Measurements from ENCODE around the gene TMEM54. TPM values are rescaled to one million over a fixed set of nuclear protein-coding genes. Genes with fewer than 3 reads are reported as not detected.
A peak's percentile ranks its signal among the peaks of the same experiment; 100 is the strongest.

Gene TMEM54
- total RNA-seq, 2 donors from 2014 or later, result 40.2 to 41.2 TPM

GRCh38 chr1:32887623-32888022 lies 13.6 kb downstream of the TMEM54 start:
- Histone ChIP-seq H3K9me3 (no peaks in the 10 kb centered on the region), H3K27me3 (peaks cover 0 to 14% of the 10 kb centered on the region in 2 donors), H3K4me1 (peaks cover 11% of the 10 kb centered on the region), H3K36me3 (replicated peaks in 1 of 2; ENCODE audit: insufficient read depth in 1 of 2, low read depth in 2 of 2) (no peaks in the 10 kb centered on the region), H3K27ac (no peak overlapping the region), H3K4me3 (no peak overlapping the region)
- 61 to 67% methylated on average over 12 of the region's 12 CpGs for WGBS, 2 donors
- no peak for TF ChIP-seq POLR2A (IDR thresholded peaks at IDR 0.05)
- no peak for DNase-seq
- intact Hi-C loops (cut with DNase I), result no loop called here
- ATAC-seq, result no peak

- H3K27ac ChIP-seq, result no peak overlapping the region
- H3K9me3 ChIP-seq, result no peaks in the 10 kb centered on the region
- H3K4me3 ChIP-seq, result no peak overlapping the region
- 30 to 40% methylated on average over 18 to 19 of the region's 19 CpGs for WGBS, 2 donors
- ATAC-seq, result no peak
- no peaks in the 10 kb centered on the region for H3K36me3 ChIP-seq (replicated peaks in 1 of 2; ENCODE audit: insufficient read depth in 1 of 2, low read depth in 2 of 2)
- peaks cover 14% of the 10 kb centered on the region for H3K4me1 ChIP-seq
- H3K27me3 ChIP-seq, result peaks cover 0 to 14% of the 10 kb centered on the region in 2 donors
- intact Hi-C loops (cut with DNase I), result no loop called here
- TF ChIP-seq CTCF (IDR thresholded peaks at IDR 0.05) (no peak), POLR2A (IDR thresholded peaks at IDR 0.05) (no peak)
- no peak for DNase-seq
Observed at GRCh38 chr1:32886828-32887414, 14.3 kb downstream of the TMEM54 start.

GRCh38 chr1:32886004-32886827 lies 15.0 kb downstream of the TMEM54 start, which contains the start of gene HPCA:
Gene HPCA, plus strand, starts transcription at chr1:32886491. Its CDS starts 2,408 bp downstream, at chr1:32888899.
- peaks cover 0 to 14% of the 10 kb centered on the region in 2 donors for H3K27me3 ChIP-seq
- H3K9me3 ChIP-seq, result no peaks in the 10 kb centered on the region
- DNase-seq, result peak; percentile 63 to 78 (median 66)
- H3K27ac ChIP-seq, result no peak within 1 kb of the TSS
- peaks cover 21% of the 10 kb centered on the region for H3K4me1 ChIP-seq
- ATAC-seq, result peak; percentile 76
- 0 to 2% methylated on average over 7 to 50 of the region's 79 CpGs for WGBS, 2 donors
- intact Hi-C loops (cut with DNase I), result no loop called here
- TF ChIP-seq POLR2A (IDR thresholded peaks at IDR 0.05), result no peak
- TF ChIP-seq CTCF (IDR thresholded peaks at IDR 0.05), result peak; percentile 29 to 60 (median 47)
- no peaks in the 10 kb centered on the region for H3K36me3 ChIP-seq (replicated peaks in 1 of 2; ENCODE audit: insufficient read depth in 1 of 2, low read depth in 2 of 2)
- no peak within 1 kb of the TSS for H3K4me3 ChIP-seq

- intact Hi-C loops (cut with DNase I), result no loop called here
- H3K36me3 ChIP-seq (replicated peaks in 1 of 2; ENCODE audit: insufficient read depth in 1 of 2, low read depth in 2 of 2), result no peaks in the 10 kb centered on the region
- no peak overlapping the region for H3K27ac ChIP-seq
- ATAC-seq (peak; percentile 5), DNase-seq (no peak)
- H3K4me1 ChIP-seq, result peaks cover 21% of the 10 kb centered on the region
- TF ChIP-seq CTCF (IDR thresholded peaks at IDR 0.05) (no peak), POLR2A (IDR thresholded peaks at IDR 0.05) (no peak)
- WGBS, 2 donors, result 21 to 22% methylated on average over 8 of the region's 8 CpGs
- H3K27me3 ChIP-seq, result peaks cover 0 to 14% of the 10 kb centered on the region in 2 donors
- no peak overlapping the region for H3K4me3 ChIP-seq
- no peaks in the 10 kb centered on the region for H3K9me3 ChIP-seq
Observed at GRCh38 chr1:32885676-32886003, 15.5 kb downstream of the TMEM54 start.

- no peak overlapping the region for H3K27ac ChIP-seq
- peaks cover 21% of the 10 kb centered on the region for H3K4me1 ChIP-seq
- ATAC-seq, result no peak
- H3K4me3 ChIP-seq, result no peak overlapping the region
- H3K9me3 ChIP-seq, result no peaks in the 10 kb centered on the region
- intact Hi-C loops (cut with DNase I), result no loop called here
- no peaks in the 10 kb centered on the region for H3K36me3 ChIP-seq (replicated peaks in 1 of 2; ENCODE audit: insufficient read depth in 1 of 2, low read depth in 2 of 2)
- 53 to 55% methylated on average over 4 to 12 of the region's 12 CpGs for WGBS, 2 donors
- peaks cover 0 to 14% of the 10 kb centered on the region in 2 donors for H3K27me3 ChIP-seq
- TF ChIP-seq POLR2A (IDR thresholded peaks at IDR 0.05) (no peak), CTCF (IDR thresholded peaks at IDR 0.05) (no peak)
- no peak for DNase-seq
Observed at GRCh38 chr1:32884726-32885125, 16.5 kb downstream of the TMEM54 start.
